KOPT-K1 (cell line): Measurements from ENCODE around the gene PCK1.

Experiments used
- H3K27ac ChIP-seq: fragments of 200-600 bp; sonication (generic); 2 replicates; pipeline ENCODE4 v1.5.1; 2016; ENCODE audit warnings: antibody characterized with exemption, mild to moderate bottlenecking, low read depth, low read length; ENCODE audit not compliant: poor library complexity, severe bottlenecking
- H3K36me3 ChIP-seq: fragments of 200-600 bp; sonication (generic); 2 replicates; pipeline ENCODE4 v1.5.1; 2017; ENCODE audit warnings: antibody characterized with exemption, mild to moderate bottlenecking, low read length, moderate library complexity; ENCODE audit not compliant: insufficient read depth
- H3K9me3 ChIP-seq: fragments of 200-600 bp; sonication (generic); 2 replicates; pipeline ENCODE4 v1.5.1; 2017; ENCODE audit warnings: antibody characterized with exemption, low read length, mild to moderate bottlenecking; ENCODE audit not compliant: insufficient read depth, poor library complexity, severe bottlenecking

PCK1 gene

DNA sequence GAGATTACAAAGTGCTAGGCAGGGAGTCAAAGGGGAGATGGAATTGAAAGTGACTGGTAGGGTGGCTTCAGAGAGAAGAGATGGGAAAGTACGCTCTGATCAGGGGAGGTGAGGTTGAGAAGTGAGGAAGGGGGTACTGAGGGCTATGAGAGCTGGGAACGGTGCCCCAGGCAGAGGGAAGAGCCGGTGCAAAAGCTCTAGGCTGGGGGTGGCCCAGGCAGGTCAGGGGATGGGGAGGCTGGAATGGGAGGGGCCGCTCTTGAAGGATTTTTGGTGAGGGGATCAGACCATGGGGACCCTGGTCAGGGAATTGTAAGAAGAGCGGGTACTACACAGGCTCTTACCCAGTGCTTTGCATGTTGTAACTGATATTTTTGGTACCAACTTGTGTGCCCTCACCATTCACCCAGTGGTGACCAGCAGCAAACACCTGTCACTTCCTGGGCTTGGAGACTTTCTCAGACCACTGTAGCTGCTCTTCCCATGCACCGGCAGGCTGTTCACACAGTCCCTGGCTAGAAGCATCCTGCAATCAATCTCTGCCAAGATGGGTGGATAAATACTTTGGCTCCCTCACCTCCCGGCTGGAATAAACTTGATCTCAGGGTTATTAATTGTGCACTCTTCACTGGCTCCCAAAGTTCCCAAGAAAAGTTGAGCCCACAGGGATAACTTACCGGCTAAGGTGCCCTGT is 24.0 kb downstream of the PCK1 start:
- H3K9me3 ChIP-seq = peaks cover 12% of the 10 kb centered on the region
- no peaks in the 10 kb centered on the region for H3K36me3 ChIP-seq
- H3K27ac ChIP-seq = no peak overlapping the region

DNA sequence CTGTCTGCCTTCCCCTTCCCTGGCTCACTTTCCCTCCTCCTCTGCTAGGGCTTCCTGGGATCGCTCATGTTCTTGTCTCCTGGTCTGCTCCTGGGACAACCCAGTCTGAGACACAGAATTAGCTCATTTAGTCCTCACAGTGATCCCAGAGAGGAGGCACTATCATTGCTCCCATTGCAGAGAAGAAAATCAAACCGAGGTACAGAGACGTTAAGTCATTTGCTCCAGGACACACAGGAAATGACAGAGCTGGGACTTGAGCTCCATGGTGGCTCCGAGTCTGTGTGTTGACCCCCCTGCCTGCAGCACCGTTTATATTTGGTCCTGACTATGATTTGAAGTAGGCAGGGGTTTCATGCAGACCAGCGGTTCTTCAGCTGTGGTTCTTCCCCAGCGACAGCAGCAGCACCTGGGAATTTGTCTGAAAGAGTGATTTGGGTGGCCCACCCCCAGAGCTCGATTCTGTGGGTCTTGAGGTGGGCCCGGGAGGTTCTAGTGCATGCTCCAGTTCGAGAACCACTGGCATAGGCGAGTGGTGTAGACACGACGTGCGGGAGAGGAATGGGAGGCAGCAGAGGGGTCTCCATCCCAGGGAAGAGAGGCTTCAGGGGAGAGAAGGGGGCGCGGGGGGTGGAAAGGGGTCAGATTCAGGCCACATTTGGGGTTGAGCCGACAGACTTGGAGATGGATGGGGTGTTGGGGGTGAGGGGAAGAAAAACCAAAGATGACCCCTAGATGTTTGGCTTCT is 24.7 kb downstream of the PCK1 start:
- H3K27ac ChIP-seq = no peak overlapping the region
- H3K36me3 ChIP-seq = no peaks in the 10 kb centered on the region
- peaks cover 12% of the 10 kb centered on the region for H3K9me3 ChIP-seq

DNA sequence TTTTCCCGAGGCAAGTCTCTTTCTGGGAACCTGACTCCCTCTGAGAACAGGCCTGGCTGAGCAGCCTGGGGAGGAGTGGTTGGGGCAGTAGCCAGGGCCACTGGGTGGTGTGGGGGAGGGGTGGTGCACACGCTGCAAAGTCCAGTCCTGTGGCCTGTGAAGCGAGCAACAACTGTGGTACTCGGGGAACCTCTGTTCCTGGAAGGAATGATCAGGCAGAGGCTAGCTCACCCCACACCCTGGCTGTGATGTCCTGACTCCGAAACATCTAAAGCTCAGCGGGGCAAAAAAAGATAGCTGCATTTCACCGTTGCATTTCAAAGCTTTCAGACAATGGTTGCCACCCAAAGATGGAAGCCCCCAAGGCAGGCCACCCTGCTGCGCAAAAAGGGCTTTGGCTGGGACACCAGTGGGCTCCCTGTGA is 25.5 kb downstream of the PCK1 start:
- H3K36me3 ChIP-seq = no peaks in the 10 kb centered on the region
- peaks cover 12% of the 10 kb centered on the region for H3K9me3 ChIP-seq
- H3K27ac ChIP-seq = no peak overlapping the region

DNA sequence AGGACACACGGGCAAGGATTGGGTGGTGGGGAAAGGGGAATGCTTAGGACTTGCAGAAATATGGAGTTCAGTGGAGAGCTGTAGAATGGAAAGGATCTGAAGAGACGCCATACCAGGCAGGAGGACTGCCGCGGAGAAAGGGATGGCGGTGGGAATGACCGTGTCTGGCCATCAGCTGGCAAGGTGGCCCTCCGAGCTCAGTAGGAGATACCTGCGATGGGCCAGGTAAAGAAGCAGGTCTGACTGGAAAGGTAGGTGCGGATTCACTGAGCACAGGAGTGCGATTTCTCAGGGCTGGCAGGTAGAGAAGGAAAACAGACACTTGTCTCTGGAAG is 26.0 kb downstream of the PCK1 start:
- H3K27ac ChIP-seq = no peak overlapping the region
- no peaks in the 10 kb centered on the region for H3K36me3 ChIP-seq
- H3K9me3 ChIP-seq = peaks cover 12% of the 10 kb centered on the region

DNA sequence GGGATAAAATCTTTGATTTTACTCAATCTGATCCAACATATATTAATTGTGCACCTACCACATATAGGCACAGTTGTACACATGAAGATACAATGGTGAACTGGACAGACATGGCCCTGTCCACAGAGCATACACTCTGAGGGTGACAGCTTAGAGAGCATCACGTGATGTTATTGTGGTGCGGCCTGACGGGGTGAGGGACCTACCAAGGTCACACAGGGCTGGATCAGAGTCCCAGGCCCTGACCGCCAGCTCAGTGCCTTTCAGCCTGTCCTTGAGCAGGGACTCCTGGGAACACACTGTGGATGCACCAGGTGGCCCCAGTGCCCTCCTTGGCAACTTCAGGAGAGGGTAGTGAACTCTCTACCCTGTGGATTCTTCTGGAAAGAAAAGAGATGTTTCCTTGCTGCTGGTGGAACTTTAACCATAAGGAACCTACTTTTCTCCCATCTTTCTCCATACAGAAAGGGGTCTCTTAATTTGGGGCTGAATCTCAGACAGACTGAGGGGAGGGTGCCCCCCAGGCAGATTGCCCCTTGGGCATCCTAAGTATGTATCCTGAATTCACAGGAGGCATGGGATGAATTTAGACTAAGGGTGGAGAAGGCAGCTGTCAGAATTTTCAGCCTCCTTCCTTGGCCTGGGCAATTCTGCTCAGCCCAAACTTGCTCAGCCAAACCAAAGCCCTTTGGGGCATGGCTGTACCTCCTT is 26.5 kb downstream of the PCK1 start:
- H3K36me3 ChIP-seq = no peaks in the 10 kb centered on the region
- no peak overlapping the region for H3K27ac ChIP-seq
- H3K9me3 ChIP-seq = peaks cover 12% of the 10 kb centered on the region

DNA sequence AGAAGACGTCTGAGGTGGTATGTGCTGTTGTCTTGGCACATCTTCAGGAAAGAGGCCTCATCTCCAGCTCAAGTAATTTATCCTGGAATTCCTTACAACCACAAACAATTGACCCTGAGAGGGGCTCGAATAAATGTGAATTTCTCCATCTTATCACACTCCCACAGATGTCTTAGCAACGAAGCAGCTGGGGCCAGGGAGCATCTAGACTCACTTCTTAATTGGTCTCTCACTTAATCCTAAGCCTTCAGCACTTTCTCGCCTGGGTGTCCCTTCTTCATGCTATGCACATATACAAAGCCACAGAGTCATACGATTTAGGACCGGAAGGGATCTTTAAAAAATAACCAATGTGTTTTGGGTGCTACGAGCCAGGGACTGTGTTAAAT is 27.1 kb downstream of the PCK1 start:
- H3K36me3 ChIP-seq = no peaks in the 10 kb centered on the region

DNA sequence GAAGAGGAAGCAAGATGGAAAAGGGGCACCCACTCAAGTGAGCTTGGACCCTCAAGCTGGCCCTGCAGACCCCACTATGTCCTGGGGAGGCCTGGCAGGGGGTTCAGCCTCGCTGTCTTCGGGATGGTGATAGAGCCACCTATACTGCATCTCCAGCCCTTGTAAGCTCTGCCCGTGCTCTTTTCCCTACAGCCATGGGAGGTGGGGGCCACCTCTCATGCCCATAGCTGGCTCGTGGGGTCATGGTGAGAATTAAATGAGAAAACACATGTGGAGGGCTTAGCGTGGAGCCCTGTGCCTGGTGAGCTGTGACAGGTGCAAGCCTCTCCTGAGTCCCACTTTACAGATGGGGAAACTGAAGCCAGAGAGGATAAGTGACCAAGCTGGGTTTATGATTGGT is 27.7 kb downstream of the PCK1 start:
- Histone ChIP-seq H3K27ac (no peak overlapping the region), H3K9me3 (peaks cover 12% of the 10 kb centered on the region), H3K36me3 (no peaks in the 10 kb centered on the region)

More for the DNA sequence above, 27.1 kb downstream of the PCK1 start:
- H3K27ac ChIP-seq = no peak overlapping the region
- H3K9me3 ChIP-seq = peaks cover 12% of the 10 kb centered on the region

DNA sequence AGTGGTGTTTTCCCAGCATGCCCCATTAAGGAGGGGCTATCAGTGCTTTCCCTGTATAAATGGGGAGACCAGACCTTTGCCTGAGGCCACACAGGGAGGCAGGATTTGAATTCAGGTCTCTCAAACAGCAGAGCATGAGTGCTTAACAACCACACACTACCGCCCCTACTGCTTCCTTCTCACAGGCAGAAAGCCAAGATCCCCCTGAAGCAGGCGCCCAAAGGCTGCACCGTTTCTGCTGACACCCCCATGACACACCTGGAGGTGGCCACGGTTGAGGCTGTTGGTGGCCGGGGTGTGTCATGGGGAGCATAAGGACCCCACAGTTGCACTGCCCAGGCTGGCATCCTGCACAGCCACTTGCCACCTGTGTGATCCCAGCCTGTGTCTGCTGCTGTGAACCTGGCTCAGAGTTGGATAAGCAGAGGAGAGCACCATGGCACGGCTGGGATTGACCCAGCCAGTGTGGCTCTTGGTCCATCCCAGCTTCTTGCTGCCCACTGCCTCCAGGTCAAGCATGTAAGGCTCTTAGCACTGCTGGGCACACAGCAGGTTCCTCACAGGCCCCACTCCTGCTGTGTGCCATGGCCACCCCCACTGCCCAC is 28.3 kb downstream of the PCK1 start:
- Histone ChIP-seq H3K27ac (no peak overlapping the region), H3K9me3 (peaks cover 12% of the 10 kb centered on the region), H3K36me3 (no peaks in the 10 kb centered on the region)

DNA sequence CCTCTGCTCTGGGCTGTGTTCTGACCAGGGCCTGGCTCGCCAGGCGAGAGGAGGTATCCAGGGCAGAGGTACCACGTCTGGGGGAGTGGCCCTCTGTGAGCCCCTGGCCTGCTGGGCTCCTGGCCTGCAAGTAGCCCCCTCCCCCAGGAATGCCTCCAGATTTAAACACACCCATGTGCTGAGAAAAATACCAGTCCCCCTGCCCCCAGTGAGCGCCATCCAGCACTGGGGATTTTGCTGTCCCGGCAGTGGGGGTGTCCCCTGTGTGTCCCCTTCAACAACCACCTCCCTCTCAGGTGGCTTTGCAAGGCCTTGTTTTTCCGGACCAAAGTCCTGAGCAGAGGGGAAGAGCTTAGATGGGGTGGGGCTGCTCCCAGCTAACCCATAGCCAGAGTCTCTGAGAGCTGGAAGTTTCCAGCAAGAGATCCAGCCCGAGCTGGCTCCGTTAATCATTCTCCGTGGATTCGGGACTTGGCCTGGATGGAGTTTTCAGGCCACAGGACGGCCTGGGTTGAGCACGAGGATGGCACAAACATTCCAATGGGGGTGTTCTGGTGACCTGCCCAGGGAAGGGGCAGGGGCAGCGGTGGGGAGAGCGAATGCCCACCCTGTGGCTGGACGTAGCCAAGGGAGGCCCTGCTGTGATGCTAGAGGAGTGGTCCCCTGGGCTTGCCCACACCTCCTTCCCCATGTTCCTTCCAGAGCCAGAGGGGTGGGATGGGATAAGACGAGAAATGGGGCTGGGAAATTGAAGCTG is 29.0 kb downstream of the PCK1 start:
- Histone ChIP-seq H3K36me3 (no peaks in the 10 kb centered on the region), H3K27ac (no peak overlapping the region), H3K9me3 (peaks cover 12% of the 10 kb centered on the region)

DNA sequence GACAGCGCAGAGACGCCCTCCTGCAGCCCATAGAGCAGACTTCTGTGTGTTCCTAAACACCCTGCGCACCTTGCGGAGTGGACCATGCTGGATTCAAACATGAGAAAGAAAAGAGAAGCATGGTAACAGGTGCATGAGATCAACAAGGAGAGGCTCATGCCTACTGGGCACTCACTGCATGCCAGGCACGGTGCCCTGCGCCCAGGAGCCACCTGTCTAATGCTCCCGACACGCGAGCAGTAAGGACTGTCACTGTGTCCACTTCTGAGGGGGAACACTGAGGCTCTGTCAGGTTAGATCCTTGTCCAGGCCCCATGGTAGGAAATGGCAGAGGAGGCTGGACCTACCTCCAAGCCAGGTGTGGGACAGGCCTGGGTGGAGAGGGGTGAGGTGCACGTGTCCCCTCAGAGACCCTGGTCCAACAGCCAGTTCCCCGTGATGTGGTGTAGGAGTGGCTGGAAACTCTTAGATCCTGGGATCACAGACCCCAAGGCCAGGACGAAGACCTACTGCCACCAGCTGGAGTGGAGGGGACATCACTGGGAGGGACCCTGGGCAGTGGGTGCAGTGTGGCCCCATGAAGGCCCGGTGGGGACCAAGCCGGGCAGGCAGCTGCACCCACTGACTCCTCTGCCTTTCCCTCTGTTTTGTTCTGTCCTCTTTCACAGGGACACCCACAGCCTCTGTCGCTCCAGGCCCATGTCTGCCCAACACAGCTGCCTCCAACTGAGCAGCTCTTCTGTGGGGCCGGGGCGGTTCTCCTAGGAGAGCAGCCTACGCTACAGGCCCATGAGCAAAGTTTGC is 29.8 kb downstream of the PCK1 start:
- Histone ChIP-seq H3K27ac (no peak overlapping the region), H3K36me3 (no peaks in the 10 kb centered on the region), H3K9me3 (peaks cover 12% of the 10 kb centered on the region)

DNA sequence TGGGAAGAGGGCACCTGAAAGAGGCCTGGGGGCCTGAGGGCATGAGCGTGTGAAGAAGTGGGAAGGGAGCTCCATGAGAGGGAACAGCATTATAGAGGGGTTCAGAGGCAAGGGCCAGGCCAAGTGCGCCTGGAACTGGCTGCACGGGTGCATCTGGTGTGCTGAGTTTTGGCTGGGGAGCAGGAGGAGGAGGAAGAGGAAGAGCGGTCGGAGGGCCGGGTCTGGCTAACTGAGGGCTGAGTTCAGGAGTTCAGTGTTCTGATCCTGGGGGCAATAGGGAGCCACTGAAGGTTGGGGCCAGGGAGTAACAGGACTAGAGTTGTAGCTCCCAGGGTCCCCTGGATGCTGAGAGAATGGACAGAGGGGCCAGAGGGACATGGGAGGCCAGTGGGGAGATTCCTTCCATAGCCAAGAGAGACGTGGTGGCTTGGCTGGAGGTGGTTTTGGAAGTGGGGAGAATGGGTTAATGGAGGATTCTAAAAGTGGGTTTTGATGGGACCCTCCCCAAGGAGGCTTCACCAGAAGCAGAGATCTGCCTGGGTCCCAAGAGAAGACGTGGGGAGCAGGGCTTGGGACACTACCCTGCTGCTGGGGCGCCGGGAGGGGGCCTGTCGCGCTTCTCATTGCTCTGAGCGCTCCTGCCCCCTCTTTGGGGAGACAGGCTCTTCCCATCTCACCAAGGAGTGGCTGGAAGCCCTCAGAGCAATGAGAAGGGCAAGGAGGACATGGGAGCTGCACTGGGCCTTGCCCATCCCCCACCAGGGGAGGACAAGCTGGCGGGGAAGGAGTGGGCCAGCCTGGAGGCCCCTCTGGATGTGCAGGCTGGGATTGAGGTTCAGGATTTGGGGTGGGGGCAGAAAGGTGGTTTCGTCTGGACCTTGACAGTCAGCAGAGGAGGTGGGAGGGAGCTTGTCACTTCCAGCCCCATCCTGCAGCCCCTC is 30.6 kb downstream of the PCK1 start:
- Histone ChIP-seq H3K9me3 (peaks cover 12% of the 10 kb centered on the region), H3K27ac (no peak overlapping the region), H3K36me3 (no peaks in the 10 kb centered on the region)

DNA sequence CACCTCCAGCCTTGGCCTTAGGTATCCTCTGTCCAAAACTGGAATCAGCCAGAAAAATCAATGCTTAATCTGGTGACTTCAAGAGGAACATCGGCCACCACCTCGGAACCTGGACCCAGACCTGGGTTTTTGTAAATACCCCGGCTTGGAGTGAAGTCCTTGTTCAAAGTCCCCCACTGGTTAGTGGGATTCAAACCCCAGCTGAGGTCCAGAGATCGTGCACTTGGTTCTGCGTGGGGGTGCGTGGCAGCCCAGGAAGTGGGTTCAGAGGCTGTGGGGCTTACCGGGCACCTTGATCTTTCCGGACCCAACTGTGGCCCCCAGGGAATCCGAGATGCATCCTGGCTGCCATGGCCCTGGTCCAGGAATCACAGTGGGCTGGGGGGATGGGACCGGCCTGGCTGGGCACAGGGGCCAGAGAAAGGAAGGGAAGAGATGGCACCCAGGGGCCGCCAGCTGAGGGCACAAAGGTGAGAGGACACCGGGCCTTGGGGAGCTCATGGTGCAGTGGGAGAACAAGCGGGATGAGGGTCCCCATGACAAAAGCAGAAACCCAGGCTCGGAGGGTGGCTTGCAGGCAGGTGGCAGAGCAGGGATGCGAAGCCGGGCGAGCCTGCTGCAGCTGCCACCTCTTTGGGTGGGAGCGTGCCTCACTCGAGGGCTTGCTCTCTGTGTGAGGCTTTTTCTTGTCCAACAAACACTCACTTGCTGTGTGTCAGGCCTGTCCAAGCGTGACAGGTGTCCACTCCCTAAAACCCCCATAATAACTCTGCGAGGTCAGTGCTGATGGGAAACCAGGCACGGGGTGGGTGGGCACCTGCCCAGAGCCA is 31.6 kb downstream of the PCK1 start:
- peaks cover 7% of the 10 kb centered on the region for H3K9me3 ChIP-seq
- no peak overlapping the region for H3K27ac ChIP-seq
- H3K36me3 ChIP-seq = no peaks in the 10 kb centered on the region
